Chondrocyte (in vitro differentiated cells): ENCODE data around the gene CACNA1B. TPM values are rescaled to one million over a fixed set of nuclear protein-coding genes. Genes with fewer than 3 reads are reported as not detected.

Source experiments
- DNase-seq: peaks from one replicate; pipeline ENCODE4 v3.0.0; 2021; ENCODE audit warnings: mixed read lengths, low spot score
- H3K27ac Mint-ChIP-seq: one replicate; pipeline ENCODE4 v1.8.0; 2021; ENCODE audit warnings: mild to moderate bottlenecking, moderate library complexity, mixed read lengths; ENCODE audit not compliant: unreplicated experiment
- H3K27me3 Mint-ChIP-seq: 2 replicates; pipeline ENCODE4 v1.8.0; 2021; ENCODE audit warnings: low read depth, mixed read lengths
- H3K36me3 Mint-ChIP-seq: 2 replicates; pipeline ENCODE4 v1.8.0; 2021; ENCODE audit warnings: low read depth, mixed read lengths
- H3K4me1 Mint-ChIP-seq: 2 replicates; pipeline ENCODE4 v1.8.0; 2021; ENCODE audit warnings: low read depth, mild to moderate bottlenecking, mixed read lengths
- H3K4me3 Mint-ChIP-seq: one replicate; pipeline ENCODE4 v1.8.0; 2021; ENCODE audit warnings: mild to moderate bottlenecking, moderate library complexity, mixed read lengths; ENCODE audit not compliant: unreplicated experiment
- H3K9me3 Mint-ChIP-seq: 2 replicates; pipeline ENCODE4 v1.8.0; 2021; ENCODE audit warnings: low read depth, mixed read lengths
- CTCF ChIP-seq: fragments of 200-600 bp; sonication (generic); IDR thresholded peaks from 2 replicates; pipeline ENCODE4 v1.5.0; 2021; ENCODE audit warnings: antibody characterized with exemption, mild to moderate bottlenecking, moderate library complexity
- total RNA-seq: library from RNA; stranded (reverse); gene quantifications from 3 replicates; pipeline ENCODE4 v1.2.1, GENCODE V29; 2021

The CACNA1B gene
- total RNA-seq, 1 donor from 2014 or later: 3.7 TPM

DNA sequence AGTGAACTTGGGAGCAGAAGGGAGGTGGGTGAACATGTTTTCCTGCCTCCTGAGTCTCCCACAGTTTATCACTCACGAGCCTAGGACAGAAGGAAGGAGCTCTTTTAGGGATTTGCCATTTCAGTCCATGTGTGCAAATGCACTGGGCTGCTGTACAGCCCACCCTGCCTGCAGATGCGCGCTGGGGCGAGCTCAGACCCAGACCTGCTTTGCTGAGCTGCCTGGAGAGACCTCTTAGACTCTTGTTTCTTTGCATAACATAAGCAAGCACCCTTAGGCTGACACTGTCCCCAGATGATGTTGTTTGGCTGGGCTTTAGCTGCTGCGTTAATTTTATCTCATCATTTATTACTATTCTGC lies 199.0 kb downstream of the CACNA1B start:
- no peak for DNase-seq
- no peaks in the 10 kb centered on the region for H3K4me1 Mint-ChIP-seq
- peaks cover 6% of the 10 kb centered on the region for H3K9me3 Mint-ChIP-seq
- no peaks in the 10 kb centered on the region for H3K27me3 Mint-ChIP-seq
- TF ChIP-seq CTCF: no peak
- peaks cover 1% of the 10 kb centered on the region for H3K36me3 Mint-ChIP-seq
- H3K4me3 Mint-ChIP-seq: no peak overlapping the region
- no peak overlapping the region for H3K27ac Mint-ChIP-seq

DNA sequence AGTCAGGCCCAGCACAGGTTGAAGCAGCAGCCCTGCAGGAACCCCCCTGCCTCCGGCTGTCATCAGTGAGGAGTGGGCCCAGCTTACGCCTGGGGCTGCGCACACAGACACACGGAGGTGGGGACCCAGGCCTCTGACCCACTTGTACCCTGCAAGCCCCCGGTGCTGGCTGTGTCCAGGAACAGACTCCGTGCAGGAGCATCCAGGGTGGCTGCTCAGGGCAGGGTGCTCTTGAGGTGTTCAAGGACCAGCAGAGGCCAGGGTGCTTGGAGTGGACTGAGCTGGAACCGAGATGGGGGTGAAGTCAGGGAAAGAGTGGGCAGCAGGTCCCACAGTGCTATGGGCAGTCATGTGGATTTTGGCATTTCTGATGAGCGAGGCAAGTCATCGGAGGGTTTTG lies 199.5 kb downstream of the CACNA1B start:
- H3K4me1 Mint-ChIP-seq: no peaks in the 10 kb centered on the region
- no peak for DNase-seq
- no peak for TF ChIP-seq CTCF
- peaks cover 6% of the 10 kb centered on the region for H3K9me3 Mint-ChIP-seq
- H3K27me3 Mint-ChIP-seq: no peaks in the 10 kb centered on the region
- H3K4me3 Mint-ChIP-seq: no peak overlapping the region
- H3K27ac Mint-ChIP-seq: no peak overlapping the region
- H3K36me3 Mint-ChIP-seq: peaks cover 1% of the 10 kb centered on the region

DNA sequence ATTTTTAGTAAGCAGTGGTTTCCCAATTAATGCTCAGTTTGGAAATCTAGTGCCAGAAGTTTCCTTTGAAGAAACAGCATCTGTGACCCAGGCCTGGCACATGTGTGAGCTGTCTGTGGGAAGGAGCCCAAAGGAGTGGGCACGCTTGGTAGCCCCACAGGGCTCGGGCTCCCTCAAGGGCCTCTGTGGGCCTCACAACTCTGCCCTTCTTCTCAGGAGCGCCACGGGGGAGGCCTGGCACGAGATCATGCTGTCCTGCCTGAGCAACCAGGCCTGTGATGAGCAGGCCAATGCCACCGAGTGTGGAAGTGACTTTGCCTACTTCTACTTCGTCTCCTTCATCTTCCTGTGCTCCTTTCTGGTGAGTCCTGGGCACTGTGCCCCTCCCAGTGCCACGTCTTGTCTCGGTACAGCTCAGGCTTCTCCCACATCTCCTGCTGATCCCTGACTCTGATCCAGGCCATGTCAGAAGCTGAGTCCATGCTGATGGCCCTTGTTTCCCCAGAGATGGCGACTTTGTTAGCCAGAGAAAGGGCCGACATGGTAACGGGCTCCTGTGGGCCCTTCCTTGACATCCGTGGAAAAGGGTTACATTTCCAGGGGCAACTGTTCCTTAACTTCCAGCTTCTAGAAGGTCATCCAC lies 200.4 kb downstream of the CACNA1B start:
- no peak for TF ChIP-seq CTCF
- peaks cover 6% of the 10 kb centered on the region for H3K9me3 Mint-ChIP-seq
- H3K27ac Mint-ChIP-seq: no peak overlapping the region
- no peak overlapping the region for H3K4me3 Mint-ChIP-seq
- peak; percentile 50 for DNase-seq
- H3K36me3 Mint-ChIP-seq: peaks cover 1% of the 10 kb centered on the region
- no peaks in the 10 kb centered on the region for H3K27me3 Mint-ChIP-seq
- no peaks in the 10 kb centered on the region for H3K4me1 Mint-ChIP-seq

- Mint-ChIP-seq H3K36me3 (peaks cover 1% of the 10 kb centered on the region), H3K27ac (no peak overlapping the region), H3K9me3 (peaks cover 6% of the 10 kb centered on the region), H3K27me3 (no peaks in the 10 kb centered on the region), H3K4me3 (no peak overlapping the region), H3K4me1 (no peaks in the 10 kb centered on the region)
- no peak for DNase-seq
- no peak for TF ChIP-seq CTCF
Measured at GRCh38 chr9:138078846-138079245, 201.3 kb downstream of the CACNA1B start.

- Mint-ChIP-seq H3K4me1 (no peaks in the 10 kb centered on the region), H3K4me3 (no peak overlapping the region), H3K27me3 (no peaks in the 10 kb centered on the region), H3K27ac (no peak overlapping the region), H3K9me3 (peaks cover 19% of the 10 kb centered on the region), H3K36me3 (peaks cover 6% of the 10 kb centered on the region)
- no peak for TF ChIP-seq CTCF
- no peak for DNase-seq
Measured at GRCh38 chr9:138080979-138081378, 203.4 kb downstream of the CACNA1B start.
